Stimulated activated naive CD4-positive, alpha-beta T cell (primary cell): ENCODE data around the gene TRIM33.
"Not testable (repeated sequence)": the region's sequence is repeated elsewhere in the genome, so short reads cannot be mapped to it uniquely, and the experiment has no call there.

ENCODE experiments used
- DNase-seq, 6 experiments: peaks; one replicate each; lab custom pipeline; 2025; lab: John Stamatoyannopoulos, UW

The TRIM33 gene

GRCh38 chr1:114423455-114423854 is 87.5 kb downstream of the TRIM33 start:
- DNase-seq = no peak

- DNase-seq = not testable (repeated sequence)
Observed at GRCh38 chr1:114418948-114419347, 92.1 kb downstream of the TRIM33 start.

GRCh38 chr1:114397601-114398000 is 113.4 kb downstream of the TRIM33 start:
- DNase-seq = no peak

- DNase-seq = no peak
Observed at GRCh38 chr1:114395863-114396262, 115.1 kb downstream of the TRIM33 start.

GRCh38 chr1:114390960-114391359 is 120.0 kb downstream of the TRIM33 start:
- no peak for DNase-seq

GRCh38 chr1:114390361-114390760 is 120.6 kb downstream of the TRIM33 start:
- DNase-seq = no peak

- no peak for DNase-seq
Observed at GRCh38 chr1:114388432-114389003, 122.5 kb downstream of the TRIM33 start.

- not testable (repeated sequence) for DNase-seq
Observed at GRCh38 chr1:114387585-114387984, 123.4 kb downstream of the TRIM33 start.

GRCh38 chr1:114387010-114387360 is 124.0 kb downstream of the TRIM33 start:
- DNase-seq = no peak

GRCh38 chr1:114386129-114387009 is 124.6 kb downstream of the TRIM33 start:
- DNase-seq = no peak

GRCh38 chr1:114384922-114385321 is 126.1 kb downstream of the TRIM33 start:
- DNase-seq = no peak

GRCh38 chr1:114379987-114380386 is 131.0 kb downstream of the TRIM33 start:
- no peak for DNase-seq

GRCh38 chr1:114379358-114379757 is 131.6 kb downstream of the TRIM33 start:
- no peak for DNase-seq

- no peak for DNase-seq
Observed at GRCh38 chr1:114377356-114377755, 133.6 kb downstream of the TRIM33 start.

- DNase-seq = no peak
Observed at GRCh38 chr1:114369930-114370329, 141.1 kb downstream of the TRIM33 start.

GRCh38 chr1:114369266-114369919 is 141.6 kb downstream of the TRIM33 start:
- not testable (repeated sequence) for DNase-seq

GRCh38 chr1:114368560-114369255 is 142.3 kb downstream of the TRIM33 start:
- DNase-seq = no peak

- DNase-seq = no peak
Observed at GRCh38 chr1:114367810-114368209, 143.2 kb downstream of the TRIM33 start.

- not testable (repeated sequence) for DNase-seq
Observed at GRCh38 chr1:114363230-114363629, 147.8 kb downstream of the TRIM33 start.

GRCh38 chr1:114359791-114360190 is 151.2 kb downstream of the TRIM33 start:
- DNase-seq = no peak

- DNase-seq = no peak
Observed at GRCh38 chr1:114355240-114355639, 155.8 kb downstream of the TRIM33 start.

GRCh38 chr1:114353262-114353661 is 157.7 kb downstream of the TRIM33 start:
- DNase-seq = no peak
